HG02840 (cell line): ENCODE data around the gene CACNA1F.

ENCODE experiments used
- ATAC-seq: cut with Tn5 transposase; IDR thresholded peaks from one replicate; pipeline ENCODE4 v1.9.1; 2021; ENCODE audit warnings: mild to moderate bottlenecking, moderate library complexity, moderate number of reproducible peaks; ENCODE audit not compliant: unreplicated experiment, low FRiP score

The CACNA1F gene

DNA sequence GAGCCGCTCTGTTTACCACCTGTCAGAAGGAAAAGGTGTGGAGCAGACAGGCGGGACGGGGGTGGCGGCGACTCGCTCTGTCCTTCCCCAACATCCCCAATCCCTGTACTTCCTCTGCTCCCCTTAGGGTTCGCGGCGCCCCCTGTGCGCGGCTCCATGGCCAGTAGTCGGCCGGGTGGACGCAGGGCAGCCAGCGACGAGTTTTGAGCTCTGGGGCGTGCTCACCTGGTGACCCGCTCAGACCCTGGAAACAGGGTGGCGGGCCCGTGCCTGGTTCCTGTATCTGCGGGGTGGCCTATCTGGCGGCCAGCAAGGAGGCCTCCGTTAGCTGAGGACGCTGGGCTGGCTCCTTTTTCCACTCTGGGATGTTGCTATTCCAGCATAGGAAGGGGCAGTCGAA is 75.9 kb downstream of the CACNA1F start:
- no peak for ATAC-seq

DNA sequence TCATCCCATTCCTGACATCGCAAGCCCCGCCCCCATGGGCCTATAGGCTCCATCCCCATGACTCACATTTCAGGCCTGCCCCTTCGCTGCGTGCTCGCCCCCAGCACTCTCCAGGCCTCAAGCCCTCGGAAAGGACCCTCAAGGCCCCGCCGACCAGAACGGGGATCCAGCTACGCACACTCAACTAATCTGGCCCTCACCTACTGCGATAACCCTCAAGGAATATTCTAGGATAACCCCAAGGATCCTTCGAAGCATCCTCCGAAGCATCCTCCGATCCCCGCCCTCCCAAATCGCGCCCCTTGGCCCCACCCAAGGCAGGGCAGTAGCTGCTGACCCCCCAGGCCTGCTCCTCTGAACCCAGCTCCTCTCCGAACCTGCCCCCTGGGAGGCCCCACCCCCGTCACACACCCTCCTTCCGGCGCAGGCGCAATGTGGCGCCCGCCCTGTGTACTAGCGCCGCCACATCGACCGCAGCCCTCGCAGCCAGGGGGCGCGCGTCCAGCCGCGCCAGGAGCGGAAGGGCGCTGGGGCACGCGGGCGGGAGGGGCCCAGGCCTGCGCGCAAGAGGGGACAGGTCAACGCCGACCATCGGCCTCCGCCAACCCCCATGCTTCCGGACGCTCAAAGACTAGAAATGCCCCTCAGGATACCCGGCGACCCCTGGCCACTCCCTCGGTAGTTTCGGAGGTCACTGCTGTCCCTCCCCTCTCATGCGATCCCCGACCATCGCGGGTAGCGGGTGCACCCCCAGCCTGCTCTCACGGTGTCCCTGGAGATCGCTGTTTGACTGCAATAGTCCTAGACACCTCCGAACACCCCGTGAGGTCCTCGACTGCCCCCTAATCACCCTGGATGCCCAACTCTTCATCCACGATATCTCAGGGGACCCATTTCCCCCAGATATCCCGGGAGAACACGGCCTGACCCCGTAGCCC is 77.0 kb downstream of the CACNA1F start:
- ATAC-seq: no peak

GRCh38 chrX:49155243-49155899 is 77.8 kb downstream of the CACNA1F start:
- ATAC-seq: no peak
